ENCODE measurements around the gene PPP2R2D. TPM values are rescaled to one million over a fixed set of nuclear protein-coding genes. Genes with fewer than 3 reads are reported as not detected.

Gene PPP2R2D
- total RNA-seq = 38.9 and 39.1 TPM in 2 replicates

- intact Hi-C loops (cut with micrococcal nuclease) = loop anchor here (1.0 to 5.0 kb wide), 11 partner anchors 15 to 1760 kb away; partner anchors contain the start of genes BNIP3, INPP5A, LRRC27 and TUBGCP2
Observed at GRCh38 chr10:131900350-131901152, at the start of gene PPP2R2D. TSS of gene PPP2R2D (plus strand) at chr10:131901008. CDS start at chr10:131901149, 141 bp downstream.

- intact Hi-C loops (cut with micrococcal nuclease) = no loop called here
Observed at GRCh38 chr10:131851346-131851745, 49.5 kb upstream of the PPP2R2D start.

- intact Hi-C loops (cut with micrococcal nuclease) = no loop called here
Observed at GRCh38 chr10:131852176-131852822, 48.5 kb upstream of the PPP2R2D start.

GRCh38 chr10:131852823-131853609 is 47.8 kb upstream of the PPP2R2D start:
- intact Hi-C loops (cut with micrococcal nuclease) = no loop called here

DNA sequence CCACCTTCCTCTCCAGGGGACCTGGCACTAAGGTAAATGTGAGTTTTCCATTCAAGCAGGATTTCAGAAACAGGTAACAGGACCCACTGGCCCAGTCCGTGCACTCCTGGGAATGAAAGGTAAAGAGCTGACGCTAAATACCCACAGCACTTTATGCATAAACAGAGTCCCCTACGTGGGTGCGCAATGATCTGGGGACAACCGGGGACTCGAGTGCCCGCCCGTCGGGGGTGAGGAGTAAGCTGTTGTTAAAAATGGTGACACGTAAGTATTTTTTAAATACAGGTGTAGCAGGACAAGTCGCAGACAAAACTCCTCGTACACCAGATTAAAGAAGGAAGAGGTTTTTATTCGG is 47.2 kb upstream of the PPP2R2D start:
- intact Hi-C loops (cut with micrococcal nuclease) = no loop called here

DNA sequence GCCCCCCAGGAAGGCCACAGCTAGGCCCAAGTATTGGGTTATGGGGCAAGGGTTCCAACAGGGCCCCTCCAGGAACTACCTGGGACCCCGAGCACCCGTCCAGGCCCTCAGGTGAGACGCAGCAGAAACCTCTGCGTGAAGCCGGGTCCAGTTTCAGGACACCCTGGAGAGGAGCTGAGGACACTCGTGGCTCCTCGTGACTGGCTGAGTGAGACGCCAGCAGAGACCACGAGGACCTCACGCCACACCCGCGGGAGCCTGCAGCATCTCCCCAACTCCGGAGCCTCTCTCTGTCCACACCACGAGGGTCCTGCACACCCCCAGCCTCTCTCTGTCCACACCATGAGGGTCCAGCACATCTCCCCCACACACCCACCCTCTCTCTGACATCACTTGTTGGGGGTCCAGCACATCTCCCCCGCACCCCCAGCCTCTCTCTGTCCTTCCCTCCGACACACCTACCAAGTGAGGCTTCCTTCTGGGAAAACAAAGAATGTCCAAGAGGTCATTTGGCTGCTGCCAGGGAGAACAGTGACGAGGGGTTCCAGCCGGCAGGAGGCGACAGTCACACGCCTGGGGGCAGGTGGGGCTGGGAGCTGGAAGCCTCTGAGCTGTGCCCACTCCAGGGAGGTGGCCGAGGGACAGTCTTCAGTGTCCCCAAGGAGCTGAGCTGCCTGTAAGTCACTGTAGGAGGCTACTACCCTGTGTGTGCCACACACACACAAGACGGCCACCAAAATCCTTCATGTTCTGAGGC is 46.1 kb upstream of the PPP2R2D start:
- intact Hi-C loops (cut with micrococcal nuclease) = no loop called here

DNA sequence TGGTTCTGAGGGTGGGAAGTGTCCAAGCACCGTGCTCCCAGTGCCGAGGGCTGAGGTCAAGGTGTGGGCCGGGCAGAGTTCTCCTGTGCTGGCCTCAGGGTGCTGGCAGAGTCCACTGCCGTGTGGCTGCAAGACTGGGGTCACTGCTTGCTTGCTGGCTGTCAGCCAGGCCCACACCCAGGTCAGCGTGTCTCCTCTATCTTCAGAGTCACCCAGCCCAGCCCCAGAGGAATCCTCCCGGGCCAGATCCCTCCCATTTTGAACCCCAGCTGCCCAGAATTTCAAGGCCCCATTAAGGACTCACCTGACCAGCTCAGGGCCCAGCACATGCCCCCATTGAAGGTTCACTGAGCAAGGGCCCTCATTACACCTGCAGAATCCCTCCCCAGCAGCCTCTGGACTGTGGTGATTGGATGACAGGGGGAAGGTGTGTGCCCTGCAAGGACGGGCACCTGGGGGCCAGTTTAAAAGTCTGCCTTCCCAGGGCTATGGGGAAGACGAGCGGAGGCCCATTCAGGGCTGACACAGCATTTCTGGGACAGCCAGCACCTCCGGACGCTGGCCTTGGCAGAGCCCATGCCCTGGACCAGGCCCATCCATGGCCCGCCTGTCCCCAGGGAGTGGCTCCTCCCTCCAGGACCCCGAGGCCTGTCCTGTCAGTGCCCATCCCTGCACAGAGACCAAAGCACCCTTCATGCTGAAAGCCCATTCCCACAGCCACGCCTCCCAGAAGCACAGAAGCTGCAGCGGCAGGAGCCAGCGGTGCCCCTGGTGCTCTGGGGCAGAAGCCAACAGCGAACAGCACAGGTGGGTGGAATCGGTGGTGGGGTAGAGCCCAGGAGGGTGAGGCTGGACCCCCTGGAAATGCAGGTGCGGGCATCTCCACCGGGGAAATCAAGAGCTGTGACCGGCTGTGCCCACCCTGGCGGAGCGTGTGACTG is 45.1 kb upstream of the PPP2R2D start:
- intact Hi-C loops (cut with micrococcal nuclease) = no loop called here

- intact Hi-C loops (cut with micrococcal nuclease) = no loop called here
Observed at GRCh38 chr10:131856441-131857094, 44.2 kb upstream of the PPP2R2D start.

- intact Hi-C loops (cut with micrococcal nuclease) = no loop called here
Observed at GRCh38 chr10:131857156-131858117, 43.4 kb upstream of the PPP2R2D start.

DNA sequence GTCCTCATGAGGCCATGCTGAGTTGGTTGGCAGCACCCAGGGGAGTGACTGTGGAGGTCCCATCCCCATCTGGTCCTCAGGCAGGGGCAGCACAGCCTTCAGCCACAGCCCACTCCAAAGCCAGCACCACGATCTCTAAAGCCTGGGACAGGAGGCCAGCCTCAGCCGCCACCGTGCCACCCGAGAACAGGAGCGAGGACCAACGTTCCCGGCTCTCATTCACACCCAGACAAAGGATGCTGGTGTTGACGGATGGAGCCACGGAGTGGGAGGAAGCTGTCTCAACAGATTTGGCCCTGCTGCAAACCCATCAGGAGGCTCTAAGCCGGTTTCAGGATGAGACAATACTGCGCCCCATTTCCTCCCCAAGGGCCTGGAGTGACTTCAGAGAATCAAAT is 42.7 kb upstream of the PPP2R2D start:
- intact Hi-C loops (cut with micrococcal nuclease) = no loop called here

DNA sequence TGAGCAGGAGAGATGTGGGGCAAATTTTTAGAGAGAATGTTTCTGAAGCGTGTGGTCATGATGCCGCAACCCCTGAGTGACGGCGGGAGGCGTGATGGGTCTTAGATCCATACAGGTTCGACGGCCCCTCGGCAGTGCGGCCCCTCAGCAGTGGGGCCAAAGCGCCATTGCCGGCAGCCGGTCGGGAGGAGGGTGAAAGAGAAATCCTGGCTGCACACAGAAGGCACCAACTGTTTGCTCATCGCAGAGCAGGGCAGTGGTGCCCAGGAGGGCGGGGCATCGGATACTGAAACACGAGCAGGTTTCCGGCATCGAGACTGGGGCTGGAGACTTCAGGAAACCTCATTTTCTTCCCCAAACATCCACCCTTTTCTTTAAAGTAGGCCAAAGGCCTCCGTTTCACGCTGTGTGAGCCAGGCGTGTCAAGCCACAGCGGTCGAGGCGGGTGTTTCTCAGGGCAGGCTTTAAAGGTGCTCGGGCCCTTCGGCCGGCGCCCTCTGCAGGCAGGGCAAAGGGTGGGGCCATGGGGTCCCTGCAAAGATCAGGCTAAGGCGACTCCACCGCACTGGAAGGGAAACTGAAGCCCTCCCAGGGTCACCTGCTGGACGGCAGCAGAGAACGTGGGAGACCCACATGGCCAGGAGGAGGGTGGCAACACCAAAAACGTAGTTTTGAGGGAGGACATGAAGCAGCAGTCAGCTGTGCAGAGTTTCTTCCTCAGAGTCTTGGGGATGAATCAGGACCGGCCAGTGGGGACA is 42.0 kb upstream of the PPP2R2D start:
- intact Hi-C loops (cut with micrococcal nuclease) = no loop called here

GRCh38 chr10:131859341-131860020 is 41.3 kb upstream of the PPP2R2D start:
- intact Hi-C loops (cut with micrococcal nuclease) = no loop called here

DNA sequence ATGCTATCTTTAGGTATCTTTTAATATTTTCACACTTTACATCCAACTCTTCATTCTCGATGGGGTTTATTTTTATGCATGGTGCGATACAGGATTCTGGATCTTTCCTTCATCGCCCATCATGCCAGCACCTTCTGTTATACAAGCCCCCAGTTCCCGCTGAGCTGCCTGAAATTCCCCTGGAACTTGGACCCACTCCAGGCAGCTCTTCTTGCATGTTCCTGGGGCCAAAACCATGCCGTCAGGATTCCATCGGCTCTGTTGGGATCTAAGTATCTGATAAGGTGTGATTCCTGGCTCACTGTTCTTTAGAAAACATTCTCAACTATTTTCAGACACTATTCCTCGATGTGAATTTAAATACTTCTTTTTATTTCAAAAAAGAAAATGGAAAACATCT is 40.5 kb upstream of the PPP2R2D start:
- intact Hi-C loops (cut with micrococcal nuclease) = no loop called here

GRCh38 chr10:131860806-131861440 is 39.9 kb upstream of the PPP2R2D start:
- intact Hi-C loops (cut with micrococcal nuclease) = no loop called here

- intact Hi-C loops (cut with micrococcal nuclease) = no loop called here
Observed at GRCh38 chr10:131862548-131862947, 38.3 kb upstream of the PPP2R2D start.

- intact Hi-C loops (cut with micrococcal nuclease) = no loop called here
Observed at GRCh38 chr10:131865223-131865917, 35.4 kb upstream of the PPP2R2D start.

Data from T-helper 1 cell treated with Interleukin-12 subunit alpha and Interleukin-12 subunit beta and Interleukin-4 antibody, amounts not matched to agents 30 ng/mL and 1 ng/mL, for 36 hours (primary cell).